ENCODE data around the gene SPRED2.
A peak's percentile ranks its signal among the peaks of the same experiment; 100 is the strongest.
"Not testable (repeated sequence)": the region's sequence is repeated elsewhere in the genome, so short reads cannot be mapped to it uniquely, and the experiment has no call there.

Gene SPRED2

DNA sequence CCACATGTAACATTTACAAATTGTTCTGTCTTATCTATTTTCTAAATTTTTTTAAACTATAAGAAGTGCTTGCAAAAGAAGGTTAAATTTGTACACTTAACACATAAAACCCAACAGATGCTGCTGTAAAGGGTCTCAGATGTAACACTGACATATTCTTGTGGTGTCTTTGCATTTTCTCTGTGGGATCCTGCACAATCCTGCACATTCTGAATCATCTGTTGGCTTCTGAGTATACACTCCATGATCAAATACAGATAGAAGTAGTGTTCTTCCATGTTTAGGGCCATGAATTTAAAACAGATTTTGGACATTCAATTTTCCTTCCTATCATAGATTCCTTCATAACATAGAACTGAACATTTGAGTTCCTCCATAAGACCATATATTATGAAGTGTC is 89.0 kb downstream of the SPRED2 start:
- DNase-seq (ENCODE audit: low read depth, low spot score) = no peak

DNA sequence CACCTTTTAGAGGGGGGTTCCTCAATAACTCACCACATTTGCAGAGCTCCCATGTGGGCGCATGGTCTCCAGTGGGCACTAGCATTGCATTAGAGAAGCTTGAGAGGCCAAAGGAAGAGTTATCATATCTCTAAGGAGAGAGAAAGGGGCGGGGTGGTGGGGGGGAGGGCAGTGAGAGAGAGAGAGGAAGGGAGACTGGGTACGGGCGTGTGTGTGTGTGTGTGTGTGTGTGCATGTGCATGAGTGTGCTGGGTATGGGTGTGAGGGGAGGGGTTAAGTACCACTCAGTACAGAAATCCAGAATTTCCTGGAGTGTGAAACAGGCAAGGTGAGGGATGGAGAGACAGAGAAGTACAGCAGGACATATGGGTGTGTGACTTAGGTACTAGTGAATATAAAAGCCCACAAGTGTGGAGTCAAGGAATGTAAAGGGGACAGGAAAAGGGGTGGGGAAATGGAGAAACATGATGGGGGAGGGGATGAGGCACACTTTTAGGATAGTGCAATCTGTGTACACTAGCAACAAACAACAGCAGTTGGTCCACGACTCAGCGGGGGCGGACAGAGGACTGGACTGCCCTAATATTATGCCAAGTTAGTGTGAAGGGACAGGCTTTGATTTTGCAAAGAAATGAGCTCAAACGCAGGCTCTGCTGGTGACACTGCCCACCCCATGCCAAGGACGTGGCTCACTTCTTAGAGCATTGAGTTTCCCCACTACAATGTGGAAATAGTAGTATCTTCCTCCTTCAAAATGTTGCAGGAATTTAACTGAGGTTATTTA is 91.3 kb downstream of the SPRED2 start:
- DNase-seq (ENCODE audit: low read depth, low spot score) = no peak

DNA sequence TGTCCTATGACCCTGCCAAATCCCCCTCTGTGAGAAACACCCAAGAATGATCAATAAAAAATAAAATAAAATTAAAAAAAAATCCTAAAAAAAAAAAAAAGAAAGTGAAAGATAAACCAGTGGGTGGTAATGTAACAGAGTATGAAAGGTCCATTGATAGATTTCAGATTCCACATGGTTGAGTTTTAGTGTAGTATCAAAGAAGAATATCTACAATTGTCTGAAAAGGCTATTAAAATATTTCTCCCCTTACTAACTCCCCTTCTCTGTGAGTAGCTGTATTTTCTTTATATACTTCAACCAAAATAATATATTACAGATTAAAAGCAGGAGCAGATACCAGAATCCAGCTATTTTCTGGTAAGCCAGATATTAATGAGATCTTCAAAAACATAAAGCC is 92.8 kb downstream of the SPRED2 start:
- DNase-seq (ENCODE audit: low read depth, low spot score) = no peak

DNA sequence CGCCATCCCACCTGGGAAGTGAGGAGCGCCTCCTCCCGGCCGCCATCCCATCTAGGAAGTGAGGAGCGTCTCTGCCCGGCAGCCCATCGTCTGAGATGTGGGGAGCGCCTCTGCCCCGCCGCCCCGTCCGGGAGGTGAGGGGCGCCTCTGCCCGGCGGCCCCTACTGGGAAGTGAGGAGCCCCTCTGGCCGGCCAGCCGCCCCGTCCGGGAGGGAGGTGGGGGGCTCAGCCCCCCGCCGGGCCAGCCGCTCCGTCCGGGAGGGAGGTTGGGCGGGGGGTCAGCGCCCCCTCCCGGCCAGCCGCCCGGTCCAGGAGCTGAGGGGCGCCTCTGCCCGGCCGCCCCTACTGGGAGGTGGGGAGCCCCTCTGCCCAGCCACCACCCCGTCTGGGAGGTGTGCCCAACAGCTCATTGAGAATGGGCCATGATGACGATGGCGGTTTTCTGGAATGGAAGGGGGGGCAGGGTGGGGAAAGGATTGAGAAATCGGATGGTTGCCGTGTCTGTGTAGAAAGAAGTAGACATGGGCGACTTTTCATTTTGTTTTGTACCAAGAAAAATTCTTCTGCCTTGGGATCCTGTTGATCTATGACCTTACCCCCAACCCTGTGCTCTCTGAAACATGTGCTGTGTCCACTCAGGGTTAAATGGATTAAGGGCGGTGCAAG is 93.4 kb downstream of the SPRED2 start:
- not testable (repeated sequence) for DNase-seq (ENCODE audit: low read depth, low spot score)

DNA sequence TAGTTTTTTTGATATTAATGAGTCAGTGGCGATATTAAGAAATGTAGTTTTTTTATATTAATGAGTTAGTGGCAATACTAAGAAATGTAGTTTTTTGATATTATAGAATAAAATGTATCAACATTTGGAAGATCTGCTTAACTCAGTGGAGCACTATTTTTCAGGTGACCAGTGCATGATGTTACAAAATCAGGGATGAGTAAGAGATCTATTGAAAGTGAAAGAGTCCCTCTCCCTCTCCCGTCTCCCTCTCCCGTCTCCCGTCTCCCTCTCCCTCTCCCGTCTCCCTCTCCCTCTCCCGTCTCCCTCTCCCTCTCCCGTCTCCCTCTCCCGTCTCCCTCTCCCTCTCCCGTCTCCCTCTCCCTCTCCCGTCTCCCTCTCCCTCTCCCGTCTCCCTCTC is 94.5 kb downstream of the SPRED2 start:
- not testable (repeated sequence) for DNase-seq (ENCODE audit: low read depth, low spot score)

DNA sequence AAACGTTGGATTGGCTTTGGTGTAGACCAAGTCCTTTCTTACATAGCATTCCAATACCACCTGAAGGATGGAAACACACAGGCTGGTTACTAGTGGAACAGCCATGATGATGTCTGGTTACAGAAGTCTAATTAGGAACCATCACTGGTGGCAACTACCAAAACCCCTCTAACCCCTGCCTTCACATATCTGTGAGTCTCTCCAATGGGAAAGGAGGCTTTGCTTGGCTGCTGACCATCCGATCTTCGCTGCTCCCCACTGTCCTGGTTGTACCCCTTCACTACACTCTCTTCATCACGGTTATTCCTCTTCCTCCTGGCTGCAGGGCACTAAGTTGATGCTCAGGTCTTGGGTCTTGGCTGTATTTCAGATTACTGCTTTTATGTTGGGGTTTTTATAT is 97.7 kb downstream of the SPRED2 start:
- DNase-seq (ENCODE audit: low read depth, low spot score) = no peak

DNA sequence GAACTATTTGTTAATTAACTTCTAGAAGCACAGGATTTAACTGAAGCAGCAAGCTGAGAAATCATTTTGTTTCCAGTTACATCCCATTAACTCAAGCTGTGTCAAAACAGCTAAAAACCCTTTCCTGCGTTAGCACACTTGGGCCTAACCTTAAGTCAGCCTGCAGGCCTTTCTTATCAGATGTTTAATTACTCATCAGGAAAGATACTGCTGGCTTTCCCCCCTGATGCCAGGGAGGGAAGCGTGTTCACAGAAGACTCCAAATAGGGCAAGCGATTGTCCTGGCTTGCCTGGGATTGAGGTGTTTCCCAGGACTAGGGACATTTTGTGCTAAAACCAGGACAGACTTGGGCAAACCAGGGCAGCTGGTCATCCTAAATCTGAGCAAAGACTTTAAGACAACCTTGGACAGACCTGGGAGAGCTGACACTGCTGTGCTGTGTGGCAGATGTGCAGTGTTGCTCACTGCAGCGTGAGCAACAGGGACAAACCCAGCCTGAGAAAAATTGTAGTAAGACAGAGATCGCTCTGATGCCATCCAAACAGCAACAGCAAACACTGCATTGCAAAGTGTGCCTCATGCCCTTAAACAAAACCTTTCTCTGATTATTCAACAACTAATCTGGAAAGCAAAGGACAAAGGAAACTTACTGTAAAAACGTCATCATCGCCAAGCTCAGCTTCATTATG is 100.9 kb downstream of the SPRED2 start:
- no peak for DNase-seq (ENCODE audit: low read depth, low spot score)

DNA sequence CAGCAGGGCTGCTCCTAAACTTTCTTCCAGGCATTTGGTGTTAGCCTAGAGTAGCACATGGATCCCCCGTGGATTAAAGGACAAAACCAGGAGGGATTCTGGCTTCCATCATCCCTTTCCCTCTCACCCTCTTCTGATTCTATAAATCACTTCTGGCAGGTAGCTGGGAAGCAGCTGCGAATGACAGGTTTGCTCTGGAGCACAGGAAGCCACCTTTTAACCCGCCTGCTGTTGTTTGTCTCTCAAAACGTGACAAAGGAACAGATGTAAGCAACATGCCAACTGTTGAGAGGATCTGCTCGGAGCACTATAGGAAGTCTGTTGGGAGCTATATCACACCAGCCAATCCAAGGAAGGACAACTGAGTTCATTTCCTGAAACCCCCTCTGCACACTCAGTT is 102.9 kb downstream of the SPRED2 start:
- no peak for DNase-seq (ENCODE audit: low read depth, low spot score)

DNA sequence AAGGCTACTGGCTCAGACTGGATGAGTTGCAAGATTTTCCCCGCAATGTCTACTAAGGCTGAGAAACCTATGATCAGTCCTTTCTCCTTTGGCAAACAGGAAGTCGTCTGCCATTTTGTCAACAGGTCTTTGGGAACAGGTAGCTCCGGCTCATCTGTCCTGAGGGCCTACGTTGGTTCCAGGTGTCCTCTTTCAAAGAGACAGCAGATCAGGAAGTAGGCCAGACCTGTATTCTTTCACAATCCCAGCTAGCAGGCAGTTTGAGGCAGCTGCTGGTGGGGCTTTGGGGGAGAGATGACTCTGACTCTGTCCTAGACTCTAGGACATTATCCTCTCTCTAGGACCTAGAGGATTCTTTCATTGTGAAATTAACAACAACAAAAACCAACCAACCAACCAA is 106.1 kb downstream of the SPRED2 start:
- no peak for DNase-seq (ENCODE audit: low read depth, low spot score)

DNA sequence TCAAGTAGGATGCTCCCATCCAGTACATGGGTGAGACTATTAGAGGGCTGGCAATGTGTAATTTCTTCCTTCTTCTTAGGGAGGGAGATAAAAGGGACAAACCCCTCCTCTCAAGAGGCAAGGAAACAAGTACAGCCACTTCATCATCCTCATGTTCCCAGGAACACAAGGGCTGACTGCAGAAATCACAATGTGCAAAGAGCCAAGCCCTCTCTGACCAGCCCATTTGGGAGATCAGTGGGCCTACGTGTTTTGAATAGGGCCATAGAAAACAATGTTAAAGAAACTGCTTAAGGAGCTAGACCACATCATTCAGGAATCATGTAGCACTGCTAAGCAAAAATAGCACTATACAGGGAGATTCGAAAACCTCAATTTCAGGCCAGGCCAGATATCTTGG is 107.3 kb downstream of the SPRED2 start:
- DNase-seq (ENCODE audit: low read depth, low spot score) = no peak

DNA sequence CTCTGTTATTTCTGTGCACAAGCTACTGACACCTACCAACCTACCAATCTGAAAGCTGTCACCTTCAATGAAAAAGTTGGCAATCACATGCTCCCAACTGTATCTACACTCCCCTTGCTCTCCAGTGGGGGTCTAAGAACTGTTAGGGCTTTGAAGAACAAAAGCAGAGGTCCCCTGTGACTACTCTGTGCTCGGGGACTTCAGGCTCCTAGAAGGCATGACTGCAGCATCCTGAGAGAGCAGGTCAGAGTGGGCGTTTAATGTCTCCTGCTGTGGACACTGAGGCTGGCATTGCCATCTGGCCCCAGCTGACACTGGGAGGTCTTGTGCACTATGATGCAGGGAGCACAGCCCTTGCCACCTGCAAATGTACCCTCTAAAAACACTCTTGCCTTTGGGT is 111.5 kb downstream of the SPRED2 start:
- no peak for DNase-seq (ENCODE audit: low read depth, low spot score)

DNA sequence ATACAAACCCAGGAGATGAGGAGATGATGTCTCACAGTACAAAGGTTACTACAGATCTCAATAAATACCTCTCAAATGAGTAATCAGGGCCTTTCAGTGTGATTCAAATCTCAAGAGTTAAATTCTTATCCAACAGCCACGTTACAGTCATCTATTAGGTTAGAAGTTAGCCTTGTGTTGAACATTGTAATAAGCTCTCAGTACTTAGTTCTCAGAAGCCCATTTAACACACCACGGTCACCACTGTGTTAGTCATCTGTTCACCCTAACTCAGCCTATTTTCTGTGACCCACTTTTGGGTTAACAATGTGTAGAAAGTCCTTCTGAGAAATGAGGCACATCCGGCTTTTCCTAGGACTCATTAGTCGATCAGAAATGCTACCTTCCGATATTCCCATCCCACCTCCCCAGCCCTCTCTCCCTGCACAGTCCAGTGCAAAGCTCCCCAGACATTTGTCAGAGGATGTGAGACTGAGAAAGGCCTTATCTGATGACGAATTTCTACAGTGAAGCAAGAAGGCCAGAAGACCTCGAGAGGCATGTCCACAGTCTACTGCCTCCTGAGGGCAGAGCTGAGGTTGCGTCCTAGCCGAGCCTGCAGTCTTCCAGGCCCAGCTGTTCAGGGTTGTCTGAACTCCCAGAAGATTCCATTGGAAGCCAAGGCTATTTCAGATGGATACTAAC is 112.2 kb downstream of the SPRED2 start:
- DNase-seq (ENCODE audit: low read depth, low spot score) = peak; percentile 82

DNA sequence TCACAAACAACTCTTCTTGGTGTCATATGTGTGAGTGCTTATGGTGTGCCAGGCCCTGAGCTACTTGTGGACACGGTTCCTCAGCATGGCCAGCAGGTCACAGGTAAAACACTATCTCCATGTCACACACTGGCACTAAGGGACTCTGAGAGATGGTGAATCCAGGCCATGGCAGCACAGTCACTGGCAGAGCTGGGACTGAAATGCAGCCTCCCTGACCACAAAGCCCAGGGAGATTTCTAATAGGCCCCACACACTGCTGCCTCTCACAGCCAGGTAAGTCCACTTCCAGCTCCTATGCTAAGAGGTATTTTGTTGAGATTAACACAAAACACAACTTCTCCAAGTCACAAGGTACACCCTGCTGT is 112.7 kb downstream of the SPRED2 start:
- no peak for DNase-seq (ENCODE audit: low read depth, low spot score)

DNA sequence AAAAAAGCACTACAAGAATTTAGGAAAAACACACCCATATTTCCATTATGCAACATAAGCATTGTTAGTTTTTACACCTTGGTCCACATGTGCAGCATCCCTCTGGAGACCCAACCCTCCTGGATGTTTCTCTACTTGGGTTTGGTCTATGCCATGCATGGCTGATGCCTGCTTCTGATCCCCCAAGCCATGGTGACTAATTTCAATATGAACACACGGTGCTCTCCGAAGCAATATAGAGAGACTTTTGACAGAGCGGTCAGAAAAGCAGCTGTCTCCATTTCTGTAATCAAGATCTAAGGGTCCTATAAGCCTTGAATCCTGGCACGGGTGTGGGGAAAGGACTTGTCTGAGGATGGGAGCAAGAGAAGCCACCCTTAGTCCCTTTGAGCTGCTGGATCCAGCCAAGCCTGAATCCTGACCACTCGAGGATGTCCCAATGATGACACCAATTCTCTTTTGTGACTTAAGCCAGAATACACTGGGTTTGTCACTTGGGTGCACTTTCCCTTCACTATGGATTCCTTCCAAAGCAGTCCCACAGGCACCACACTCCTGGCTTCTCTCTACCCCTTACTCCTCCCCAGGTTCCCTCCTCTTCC is 113.2 kb downstream of the SPRED2 start:
- DNase-seq (ENCODE audit: low read depth, low spot score) = no peak

DNA sequence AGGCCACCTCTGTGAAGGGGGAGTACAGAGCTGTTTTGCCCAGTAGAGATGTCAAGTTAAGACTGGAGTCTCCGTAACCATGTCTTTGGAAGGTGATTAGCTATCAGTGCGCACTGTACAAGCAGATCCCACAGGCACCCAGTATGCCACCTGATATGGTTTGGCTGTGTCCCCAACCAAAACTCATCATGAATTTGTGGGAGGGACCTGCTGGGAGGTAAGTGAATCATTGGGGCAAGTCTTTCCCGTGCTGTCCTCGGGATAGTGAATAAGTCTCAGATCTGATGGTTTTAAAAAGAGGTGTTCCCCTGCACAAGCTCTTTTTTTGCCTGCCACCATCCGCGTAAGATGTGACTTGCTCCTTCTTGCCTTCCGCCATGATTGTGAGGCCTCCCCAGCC is 114.6 kb downstream of the SPRED2 start:
- DNase-seq (ENCODE audit: low read depth, low spot score) = no peak

DNA sequence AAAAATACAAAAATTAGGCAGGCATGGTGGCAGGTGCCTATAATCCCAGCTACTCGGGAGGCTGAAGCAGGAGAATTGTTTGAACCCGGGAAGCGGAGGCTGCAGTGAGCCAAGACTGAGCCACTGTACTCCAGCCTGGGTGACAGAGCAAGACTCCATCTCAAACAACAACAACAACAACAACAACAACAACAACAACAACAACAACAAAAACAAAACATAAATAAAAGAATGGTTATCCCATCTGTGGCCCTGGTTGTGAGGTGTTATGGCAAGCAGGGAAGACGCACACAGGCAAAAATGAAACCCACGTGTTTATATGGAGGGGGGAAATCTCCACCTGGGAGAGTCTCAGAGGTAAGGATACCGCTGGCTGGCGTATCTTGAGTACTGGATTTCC is 115.0 kb downstream of the SPRED2 start:
- not testable (repeated sequence) for DNase-seq (ENCODE audit: low read depth, low spot score)

DNA sequence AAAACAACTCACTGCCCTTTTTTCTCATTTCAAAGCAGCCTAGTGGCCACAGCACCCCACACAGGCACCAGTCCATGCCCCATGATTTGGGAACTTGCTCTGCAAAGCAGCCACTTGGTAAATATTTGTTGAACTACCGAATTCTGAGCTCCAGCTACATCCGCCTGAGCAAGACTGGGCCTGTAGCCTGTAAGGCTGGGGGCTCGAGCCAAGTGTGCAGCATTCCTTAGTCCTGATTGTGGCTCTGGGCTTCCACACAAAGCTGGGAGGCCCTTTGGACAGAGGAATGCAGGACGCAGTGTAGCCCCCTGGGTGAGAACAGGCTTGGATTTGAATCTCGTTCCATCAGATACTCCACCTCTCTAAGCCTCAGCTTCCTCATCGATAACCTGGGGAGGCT is 116.3 kb downstream of the SPRED2 start:
- peak; percentile 95 for DNase-seq (ENCODE audit: low read depth, low spot score)

DNA sequence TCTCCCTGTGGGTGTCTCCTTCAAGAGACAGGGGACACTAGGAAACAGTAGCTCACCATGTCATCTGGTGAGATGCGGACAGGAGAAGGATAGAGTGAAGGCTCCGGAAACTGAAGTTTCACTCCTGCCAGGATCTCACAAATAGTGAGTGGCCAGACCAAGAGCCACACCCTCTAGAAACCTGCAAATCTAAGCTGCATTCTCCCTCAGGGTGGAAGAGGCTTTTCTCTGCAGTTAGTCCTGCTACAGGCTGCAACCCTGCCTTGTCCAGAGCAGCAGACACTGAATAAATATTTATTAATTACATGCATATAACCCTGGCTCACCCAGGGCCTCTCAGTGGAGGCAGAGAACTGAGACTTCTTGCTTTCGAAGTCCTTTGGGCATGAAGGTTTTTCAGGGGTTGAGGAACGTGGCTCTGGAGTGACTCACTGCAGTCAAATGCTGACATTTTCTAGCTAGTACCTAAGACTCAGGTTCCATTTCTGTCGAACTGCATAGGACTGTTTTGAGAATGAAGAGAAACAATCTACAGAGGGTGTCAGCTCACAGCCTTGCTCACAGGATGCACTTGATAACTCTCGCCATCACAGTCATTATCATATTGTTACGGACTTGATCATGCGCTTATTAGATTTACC is 117.5 kb downstream of the SPRED2 start:
- peak; percentile 50 for DNase-seq (ENCODE audit: low read depth, low spot score)

DNA sequence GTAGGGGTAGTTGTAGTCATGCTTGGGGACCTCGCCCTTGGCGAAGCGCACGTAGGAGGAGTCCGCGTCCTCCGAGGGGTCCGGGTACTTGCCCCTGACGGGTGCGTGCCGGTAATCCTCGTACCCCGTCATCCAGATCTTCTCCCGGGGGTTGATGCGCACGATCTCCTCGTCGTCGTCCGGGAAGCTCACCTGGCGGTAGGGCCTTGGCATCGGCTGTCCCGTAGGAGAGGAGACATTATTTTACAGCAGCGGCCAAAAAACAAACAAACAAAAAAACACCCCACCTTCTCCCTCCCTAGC is 118.5 kb downstream of the SPRED2 start:
- no peak for DNase-seq (ENCODE audit: low read depth, low spot score)

DNA sequence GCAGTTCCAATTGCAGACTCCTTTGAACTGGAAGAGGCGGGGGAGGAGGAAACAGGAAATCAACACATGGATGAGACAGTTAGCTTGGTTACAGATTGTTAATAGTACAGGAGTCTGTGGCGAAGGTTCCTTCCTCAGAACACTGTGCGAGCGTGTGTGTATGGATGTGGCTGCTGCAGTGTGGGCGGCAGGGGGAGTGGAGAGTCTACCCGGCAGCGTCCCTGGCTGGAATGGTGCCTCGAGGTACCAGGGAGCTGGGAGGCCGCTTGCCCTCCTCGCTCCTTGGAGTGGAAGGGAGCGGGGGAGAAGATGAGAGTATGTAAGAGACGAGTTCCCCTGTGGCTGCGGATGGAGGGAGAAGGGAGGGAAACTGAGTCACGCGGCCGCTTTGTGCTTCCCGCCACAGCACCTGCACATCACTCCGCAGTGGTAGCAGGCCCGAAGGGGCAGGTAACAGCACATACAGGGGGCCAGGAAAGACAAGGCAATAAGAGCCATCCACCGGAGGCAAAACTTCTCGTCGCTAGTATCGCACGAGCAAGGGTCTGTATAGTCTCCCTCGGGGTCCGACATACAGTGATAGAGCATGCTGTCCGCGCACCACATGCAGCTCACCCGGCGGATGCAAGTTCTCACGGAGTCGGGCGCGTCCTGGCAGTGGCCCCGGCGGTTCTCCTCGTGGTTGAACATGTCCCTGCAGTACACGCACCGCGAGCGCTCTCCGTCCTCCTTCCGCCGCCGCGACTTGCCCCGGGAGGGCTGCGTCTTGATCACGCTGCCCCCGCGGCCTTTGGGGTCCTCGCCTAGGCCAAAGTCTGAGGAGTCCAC is 119.1 kb downstream of the SPRED2 start:
- DNase-seq (ENCODE audit: low read depth, low spot score) = no peak

DNA sequence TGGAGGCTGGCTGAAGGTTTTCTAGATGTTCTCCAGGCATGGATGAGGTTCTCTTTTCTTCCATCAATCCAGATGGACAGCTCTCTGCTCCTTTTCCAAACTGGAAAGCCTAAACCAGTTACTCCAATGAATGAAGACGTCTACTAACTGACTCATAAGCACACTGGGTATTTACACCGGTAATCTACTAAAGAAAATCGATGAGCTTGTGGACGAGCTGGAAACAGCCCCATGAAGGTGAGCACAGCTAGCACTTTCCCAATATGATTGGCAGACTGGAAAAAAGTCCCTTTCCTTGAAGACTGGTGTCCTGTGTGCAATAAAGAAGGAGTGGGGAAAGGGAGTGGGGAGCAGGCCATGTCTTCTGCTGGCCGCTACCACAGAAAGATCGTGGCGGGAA is 120.8 kb downstream of the SPRED2 start:
- no peak for DNase-seq (ENCODE audit: low read depth, low spot score)

All from astrocyte of the hippocampus (primary cell).